GM18519 (cell line): Measurements from ENCODE around the gene TMEM167B.
"Not testable (repeated sequence)": the region's sequence is repeated elsewhere in the genome, so short reads cannot be mapped to it uniquely, and the experiment has no call there.

ENCODE experiments used
- ATAC-seq: cut with Tn5 transposase; IDR thresholded peaks from one replicate; pipeline ENCODE4 v1.9.1; 2021; ENCODE audit warnings: mild to moderate bottlenecking, moderate library complexity; ENCODE audit not compliant: unreplicated experiment, low FRiP score

TMEM167B gene

DNA sequence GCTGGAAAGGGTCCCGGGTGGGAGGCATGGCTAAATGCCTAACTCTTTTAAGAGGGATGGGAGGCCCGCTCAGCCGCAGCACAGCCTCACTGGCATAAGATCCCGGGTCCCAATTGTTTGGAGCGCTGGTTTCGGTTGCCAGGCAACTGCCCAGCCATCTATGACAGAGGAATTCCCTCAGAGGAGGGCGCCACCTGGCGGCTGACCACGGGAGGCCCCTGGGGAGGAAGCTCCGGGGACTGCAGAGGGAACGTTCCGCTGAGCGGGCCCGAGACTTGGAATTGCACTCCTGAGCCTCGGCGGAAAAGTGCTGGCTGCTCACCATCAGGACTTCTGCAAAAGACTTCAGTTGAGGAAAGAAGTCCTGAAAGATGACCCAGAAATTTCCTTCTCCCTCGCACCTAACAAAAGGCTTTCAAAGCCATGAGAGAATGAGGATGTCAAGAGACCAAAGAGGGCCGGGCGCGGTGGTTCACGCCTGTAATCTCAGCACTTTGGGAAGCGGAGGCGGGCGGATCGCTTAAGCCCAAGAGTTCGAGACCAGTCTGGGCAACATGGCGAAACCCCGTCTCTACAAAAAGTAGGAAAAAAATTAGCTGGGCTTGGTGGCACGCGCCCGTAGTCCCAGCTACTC, 22.2 kb downstream of the TMEM167B start:
- ATAC-seq, result peak; percentile 51

DNA sequence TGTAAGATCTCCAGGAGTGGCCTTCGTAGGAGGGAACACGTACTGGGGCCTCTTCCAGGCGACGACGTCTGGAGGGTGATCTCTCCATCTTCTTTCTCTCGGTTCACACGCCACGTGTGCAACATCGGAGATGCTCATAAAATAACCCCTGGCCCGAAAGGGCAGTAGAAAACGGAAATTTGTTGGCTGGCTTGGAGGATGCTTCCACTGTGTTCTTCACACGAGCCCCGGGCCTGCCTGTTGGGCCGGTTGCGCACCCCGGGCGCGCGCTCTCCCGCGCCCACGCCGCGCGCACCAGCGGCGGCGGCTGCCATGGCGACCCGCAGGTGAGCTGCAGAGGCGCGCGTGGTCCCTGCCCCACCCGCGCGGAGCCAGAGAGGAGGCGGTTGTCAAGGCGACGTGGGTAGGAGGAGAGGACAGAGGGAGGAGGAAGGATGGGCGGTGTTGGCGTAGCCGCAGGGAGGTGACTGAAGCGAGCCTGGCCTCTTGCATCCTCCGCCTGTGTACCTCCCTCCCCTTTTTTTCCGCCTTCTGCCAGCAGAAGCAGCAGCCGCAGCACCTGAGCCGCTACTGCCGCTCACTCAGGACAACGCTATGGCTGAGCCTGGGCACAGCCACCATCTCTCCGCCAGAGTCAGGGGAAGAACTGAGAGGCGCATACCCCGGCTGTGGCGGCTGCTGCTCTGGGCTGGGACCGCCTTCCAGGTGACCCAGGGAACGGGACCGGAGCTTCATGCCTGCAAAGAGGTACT, 23.2 kb downstream of the TMEM167B start, which contains the start of gene ELAPOR1:
Gene ELAPOR1, plus strand, starts transcription at position 526 of the 752 bp plus-strand sequence. Its CDS starts 69 bp downstream, at position 595.
- ATAC-seq, result no peak

DNA sequence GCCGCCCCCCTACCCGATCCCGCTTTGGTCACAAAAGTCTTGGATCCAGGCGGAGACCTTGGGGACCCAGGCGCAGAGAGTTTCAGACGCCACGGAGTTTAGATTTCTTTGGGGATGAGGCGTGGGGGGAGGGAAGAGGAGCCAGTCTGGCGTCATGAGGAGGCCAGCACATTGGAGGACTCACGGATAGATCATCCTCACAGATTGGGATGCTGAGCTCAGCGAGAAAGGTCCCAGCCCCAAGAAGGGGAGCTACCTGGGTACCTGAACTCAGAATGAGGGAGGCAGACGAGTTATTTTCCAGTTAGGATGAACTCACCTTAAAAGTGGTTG, 23.7 kb downstream of the TMEM167B start:
- ATAC-seq, result no peak

DNA sequence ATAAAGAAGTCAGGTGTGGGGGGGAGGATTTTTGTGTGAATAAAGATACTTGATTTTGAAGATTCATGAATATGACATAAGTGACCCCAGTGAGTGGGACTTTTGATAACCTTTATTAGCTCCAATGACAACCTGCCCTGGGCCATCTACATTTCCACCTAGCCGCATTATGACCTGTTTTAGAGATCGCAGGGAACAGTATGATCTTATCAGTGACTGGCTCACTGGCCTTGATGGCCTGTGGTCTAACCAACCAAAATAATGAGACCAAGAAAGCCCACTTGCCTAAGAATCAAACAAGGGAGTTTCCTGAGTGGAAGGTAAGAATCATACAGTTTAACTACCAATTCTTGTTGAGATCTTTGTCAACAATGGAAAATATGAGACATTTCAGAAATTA, 25.1 kb downstream of the TMEM167B start:
- ATAC-seq, result no peak

DNA sequence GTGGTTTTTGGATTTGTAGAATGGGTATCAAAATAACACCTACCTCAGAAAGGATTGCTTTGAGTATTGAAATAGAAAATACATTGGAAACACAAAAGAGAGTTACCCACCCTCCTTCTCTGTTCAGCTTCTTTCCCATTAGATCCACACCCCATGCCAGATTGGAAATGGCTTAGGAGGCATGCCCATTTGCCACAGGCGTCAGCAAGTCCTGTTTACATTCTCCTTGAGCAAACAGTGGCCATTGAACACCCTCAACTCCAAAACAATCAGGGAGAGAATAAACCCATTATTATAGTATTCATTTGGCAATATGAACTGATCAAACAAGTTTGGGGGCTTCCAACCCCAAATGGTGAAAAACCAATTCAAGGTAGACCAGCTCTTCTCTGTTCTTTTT, 25.7 kb downstream of the TMEM167B start:
- ATAC-seq, result no peak

DNA sequence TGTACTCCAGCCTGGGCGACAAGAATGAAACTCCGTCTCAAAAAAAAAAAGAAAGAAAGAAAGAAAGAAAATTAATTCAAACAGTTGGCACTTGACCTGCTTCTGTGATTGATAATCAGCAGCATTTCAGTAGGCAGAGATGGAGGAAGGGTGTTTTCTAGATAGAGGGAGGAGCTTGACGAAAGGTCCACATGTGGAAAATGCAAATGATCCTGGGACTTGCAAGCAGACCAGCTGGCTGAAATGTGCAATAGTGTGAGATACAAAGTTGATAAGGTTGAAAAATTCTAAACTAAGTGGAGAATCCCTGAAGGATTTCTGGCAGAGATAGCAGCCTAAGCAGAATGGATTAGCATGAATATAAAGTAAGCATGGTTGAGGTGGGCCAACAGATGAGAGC, 27.5 kb downstream of the TMEM167B start:
- ATAC-seq, result no peak

DNA sequence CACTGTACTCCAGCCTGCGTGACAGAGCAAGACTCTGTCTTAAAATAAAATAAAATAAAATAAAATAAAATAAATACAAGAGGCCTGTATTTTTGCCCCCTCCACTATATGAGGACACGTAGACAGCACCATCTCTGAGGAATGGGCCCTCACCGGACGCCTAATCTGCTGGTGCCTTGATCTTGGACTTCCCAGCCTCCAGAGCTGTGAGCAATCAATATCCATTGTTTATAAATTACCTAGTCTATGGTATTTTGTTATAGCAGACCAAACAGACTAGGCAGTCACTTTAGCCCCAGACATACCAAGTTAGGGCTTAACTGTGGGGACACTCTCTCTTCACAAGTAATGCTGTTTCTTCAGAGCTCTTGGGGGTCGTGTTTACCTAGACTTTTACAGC, 29.8 kb downstream of the TMEM167B start:
- ATAC-seq, result no peak

DNA sequence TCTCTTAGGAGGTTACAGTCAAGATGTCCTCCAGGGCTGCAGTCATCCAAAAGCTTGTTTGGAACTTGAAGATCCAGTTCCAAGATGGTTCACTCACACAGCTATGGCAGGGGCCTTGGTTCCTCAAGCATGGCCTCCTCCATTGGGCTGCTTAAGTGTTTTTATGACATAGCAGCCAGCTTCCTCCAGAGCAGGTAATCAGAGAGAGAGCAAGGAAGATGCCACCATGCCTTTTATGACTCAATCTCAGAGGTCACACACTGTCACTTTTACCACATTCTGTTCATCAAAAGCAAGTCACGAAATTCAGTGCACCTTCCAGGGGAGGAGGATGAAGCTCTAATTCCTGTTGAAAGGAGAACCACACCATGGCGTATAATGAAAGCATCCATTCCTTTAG, 40.5 kb downstream of the TMEM167B start:
- no peak for ATAC-seq

DNA sequence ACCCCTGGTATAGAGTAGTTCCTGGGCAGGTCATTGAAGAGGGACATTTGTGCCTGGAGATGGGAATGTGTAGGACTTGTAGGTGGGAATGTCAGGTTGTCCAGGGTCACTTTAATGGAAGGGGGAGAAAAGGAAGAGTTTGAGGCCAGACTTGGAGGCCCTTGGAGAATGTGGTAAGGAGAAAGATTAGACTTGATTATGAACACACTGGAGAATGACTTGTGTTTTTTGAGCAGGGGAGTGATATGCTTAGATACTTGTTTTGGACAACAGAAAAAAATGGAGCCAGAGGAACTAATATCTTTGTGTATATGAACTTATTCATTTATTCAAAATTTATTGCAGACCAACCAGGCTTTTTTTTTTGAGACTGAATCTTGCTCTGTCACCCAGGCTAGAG, 41.2 kb downstream of the TMEM167B start:
- no peak for ATAC-seq

DNA sequence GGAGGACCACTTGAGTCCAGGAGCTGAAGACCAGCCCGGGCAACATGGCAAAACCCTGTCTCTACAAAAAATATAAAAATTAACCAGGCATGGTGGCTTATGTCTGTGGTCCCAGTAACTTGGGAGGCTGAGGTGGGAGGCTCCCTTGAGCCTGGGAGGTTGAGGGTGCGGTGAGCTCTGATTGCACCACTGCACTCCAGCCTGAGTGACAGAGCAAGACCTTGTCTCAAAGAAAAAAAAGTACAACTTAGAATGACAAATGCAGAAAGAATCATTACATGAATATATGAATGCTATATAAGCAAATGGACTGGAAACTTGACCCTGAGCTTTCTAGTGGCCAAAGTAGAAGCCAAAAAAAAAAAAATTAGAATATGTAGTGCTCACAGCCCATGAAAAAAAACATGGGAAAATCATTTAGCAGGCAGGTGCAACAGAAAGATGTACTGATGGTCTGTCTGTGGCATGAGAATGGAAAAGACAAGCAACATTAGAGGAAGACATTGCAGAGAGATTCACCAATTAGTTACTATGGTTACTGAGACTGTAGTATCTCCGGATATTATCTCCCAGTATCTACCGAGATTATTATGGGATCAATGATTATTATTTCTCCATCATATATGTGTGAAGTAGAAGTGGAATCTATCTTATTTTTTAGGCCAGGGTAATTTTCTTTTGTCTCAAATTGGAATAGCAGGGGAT, 42.6 kb downstream of the TMEM167B start:
- ATAC-seq, result no peak

DNA sequence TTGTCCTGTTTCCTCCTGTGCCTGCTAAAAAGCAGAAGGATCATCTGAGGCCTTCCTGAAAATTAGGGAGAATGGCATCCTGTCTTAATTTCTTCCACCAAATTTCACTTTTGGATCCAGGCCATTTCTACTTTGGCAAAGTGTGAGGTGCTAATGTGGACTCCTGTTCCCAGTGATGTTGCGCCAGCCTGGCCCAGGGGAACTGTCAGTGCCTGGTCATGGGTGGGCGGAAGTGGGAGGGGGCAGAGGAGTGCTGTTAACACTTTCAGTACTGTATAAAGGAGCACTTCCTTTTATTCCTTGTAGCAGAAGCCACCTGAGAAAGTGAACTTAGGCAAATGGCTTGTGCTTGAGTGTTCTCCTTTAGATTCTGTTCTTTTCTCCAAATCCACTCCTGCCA, 43.3 kb downstream of the TMEM167B start:
- ATAC-seq, result no peak

DNA sequence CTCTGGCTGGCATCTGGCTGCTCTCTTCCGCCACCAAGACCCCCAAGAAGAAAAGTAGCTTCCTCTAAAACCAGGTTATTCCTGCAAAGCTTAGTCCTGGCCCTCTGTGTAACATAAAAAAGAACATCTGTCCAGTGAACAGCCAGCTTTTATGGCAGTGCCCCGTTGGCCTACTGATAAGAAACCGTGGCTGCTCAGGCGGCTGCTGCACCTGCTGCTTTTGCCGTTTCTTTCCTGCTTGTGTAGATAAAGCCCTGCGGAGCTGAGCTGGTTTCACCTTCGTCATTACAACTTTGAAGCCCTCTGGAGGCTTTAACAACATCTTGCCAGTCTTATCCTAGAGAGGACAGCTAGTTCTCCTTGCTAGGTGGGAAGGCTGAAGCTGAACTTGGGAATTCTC, 43.9 kb downstream of the TMEM167B start:
- no peak for ATAC-seq

DNA sequence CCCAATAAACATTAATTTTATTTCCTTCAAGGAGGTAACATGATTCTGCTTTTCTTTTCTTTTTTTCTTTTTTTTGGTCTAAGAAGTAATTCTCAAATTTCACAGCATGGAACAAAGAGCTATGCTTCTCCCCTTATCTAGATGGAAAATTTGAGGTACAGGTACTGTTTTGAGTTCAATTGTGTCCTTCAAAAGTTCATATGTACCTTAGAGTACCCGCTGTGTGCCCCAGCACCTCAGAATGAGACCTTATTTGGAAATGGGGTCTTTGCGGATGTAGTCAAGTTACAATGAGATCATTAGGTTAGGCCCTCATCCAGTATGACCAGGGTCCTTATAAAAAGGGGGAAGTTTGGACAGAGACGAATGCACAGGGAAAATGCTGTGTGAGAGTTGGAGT, 45.4 kb downstream of the TMEM167B start:
- no peak for ATAC-seq

DNA sequence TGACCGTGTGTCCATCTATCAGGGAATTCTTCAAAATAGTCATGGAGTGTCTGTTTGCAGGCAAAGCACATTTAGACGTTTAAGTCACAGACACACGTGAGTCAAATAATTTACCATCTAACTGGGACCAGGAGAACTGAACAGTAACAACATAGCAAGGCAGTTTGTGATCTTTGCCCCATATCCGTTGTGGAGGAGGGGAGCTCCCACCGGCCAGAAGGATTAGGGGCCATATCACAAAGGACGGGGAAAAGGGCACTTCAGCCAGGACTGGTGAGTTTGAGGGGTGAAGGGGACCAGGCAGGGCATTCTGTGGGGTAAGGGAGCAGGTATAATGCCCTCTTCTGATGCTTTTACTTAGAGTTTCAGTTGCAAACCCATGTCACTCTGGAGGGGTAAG, 46.2 kb downstream of the TMEM167B start:
- ATAC-seq, result no peak

DNA sequence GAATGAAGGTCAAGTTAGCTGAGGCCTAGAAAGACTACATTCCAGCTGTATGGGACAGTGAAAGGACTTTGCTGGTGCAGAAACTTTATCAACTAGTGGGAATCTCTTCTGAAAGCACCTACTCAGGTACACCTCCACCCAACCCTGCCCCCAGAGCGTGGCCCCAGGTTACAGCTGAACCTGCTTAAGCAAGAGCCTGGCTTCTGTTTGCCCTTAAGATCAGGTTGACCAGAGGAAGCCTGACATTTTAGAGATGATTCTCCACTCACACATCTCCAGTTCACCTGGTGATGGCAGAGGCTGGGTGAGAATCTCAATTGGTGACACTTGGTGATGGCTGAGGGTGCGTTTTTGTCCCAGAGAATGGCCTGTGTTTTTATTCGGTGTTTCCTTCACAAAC, 47.4 kb downstream of the TMEM167B start:
- no peak for ATAC-seq

DNA sequence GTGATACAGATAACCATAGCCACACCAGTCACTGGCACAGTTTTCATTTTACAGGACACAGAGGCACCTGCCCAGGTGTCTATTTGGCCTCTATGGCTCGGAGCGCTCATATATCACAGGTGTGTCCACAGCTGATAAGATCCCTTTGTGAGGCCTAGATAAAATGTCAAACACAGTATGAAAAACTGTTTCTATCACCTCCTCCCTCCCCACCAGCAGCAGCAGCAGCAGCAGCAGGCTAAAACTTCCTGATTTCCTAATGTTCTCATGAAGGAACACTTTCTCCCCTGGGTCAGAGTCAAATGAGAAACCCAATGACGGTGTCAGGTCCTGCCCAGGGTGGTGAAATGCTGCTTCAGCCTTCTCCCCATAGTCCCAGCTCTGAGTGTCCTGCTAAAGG, 47.8 kb downstream of the TMEM167B start:
- ATAC-seq, result no peak

DNA sequence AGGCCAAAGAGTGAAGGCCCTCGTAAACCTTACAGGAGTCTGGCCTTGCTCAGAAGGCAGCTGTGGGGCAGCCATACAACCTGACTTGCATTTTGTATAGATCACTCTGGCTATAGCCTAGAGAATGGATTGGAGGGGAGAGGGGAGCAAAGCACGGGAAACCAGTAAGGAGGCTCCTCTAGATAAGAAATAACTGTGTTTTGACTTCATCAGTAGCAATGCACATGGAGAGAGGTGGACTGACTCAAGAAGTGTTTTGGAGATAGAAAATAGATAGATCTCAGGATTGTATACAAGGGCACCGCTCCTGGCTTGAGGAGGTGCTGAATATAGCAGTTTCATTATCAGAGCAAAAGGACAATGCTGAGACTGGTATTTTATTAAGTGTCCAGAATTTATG, 49.8 kb downstream of the TMEM167B start:
- no peak for ATAC-seq

DNA sequence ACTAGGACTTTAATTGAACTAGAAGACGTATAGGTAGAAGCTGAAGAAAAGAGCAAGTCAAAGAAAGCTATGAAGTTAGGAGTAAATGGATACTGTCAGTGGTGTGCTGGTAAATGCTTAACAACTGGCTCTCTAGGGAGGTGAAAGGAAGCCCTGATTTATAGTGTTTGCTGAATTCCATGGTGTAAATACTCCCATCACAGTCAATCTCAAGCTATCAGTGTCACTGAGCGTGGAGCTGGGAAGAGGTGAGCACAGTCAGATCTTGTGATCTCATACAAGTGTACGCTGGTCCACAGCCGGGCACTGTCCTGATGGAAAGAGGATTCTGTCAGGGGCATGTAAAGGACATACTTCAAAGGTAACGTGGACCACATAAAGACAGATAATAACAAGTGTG, 51.7 kb downstream of the TMEM167B start:
- ATAC-seq, result no peak

DNA sequence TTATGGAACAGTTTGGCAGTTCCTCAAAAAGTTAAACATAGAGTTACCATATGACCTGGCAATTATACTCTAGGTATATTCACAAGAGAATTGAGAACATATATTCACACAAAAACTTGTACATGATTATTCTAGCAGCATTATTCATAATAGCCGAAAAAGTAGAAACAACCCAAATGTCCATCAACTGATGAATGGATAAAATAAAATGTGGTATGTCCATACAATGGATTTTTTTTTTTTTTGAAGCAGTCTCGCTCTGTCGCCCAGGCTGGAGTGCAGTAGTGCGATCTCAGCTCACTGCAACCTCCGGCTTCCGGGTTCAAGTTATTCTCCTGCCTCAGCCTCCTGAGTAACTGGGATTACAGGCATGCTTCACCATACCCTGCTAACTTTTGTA, 52.2 kb downstream of the TMEM167B start:
- ATAC-seq, result not testable (repeated sequence)
